NCI-H526 treated with DMSO at 0.1 percent for 48 hours (cell line): Measurements from ENCODE around the gene LRRTM4.

Source experiments
- DNase-seq: peaks from one replicate; lab custom pipeline; 2025; lab: John Stamatoyannopoulos, UW

The LRRTM4 gene

GRCh38 chr2:77470096-77470495 is 52.1 kb downstream of the LRRTM4 start:
- no peak for DNase-seq

DNA sequence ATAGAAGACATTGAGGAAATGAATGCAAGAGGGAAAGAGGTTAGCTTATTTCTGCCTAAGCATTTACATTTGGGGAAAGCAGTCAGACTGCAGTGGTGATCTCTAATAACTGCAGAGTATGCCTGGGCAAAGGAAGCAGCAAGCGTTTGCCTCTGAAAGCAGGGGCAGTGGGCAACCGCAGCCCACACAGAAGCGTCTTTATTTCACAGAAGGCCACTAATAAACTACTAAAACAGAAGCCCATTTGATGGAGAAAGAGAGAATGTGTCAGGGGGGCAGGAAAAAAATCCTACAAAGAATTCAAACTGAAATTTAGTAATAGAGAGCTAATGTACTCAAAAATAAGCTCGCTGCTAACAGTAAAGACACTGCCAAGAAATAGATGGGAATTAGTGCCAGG is 53.1 kb downstream of the LRRTM4 start:
- no peak for DNase-seq

- DNase-seq = no peak
Measured at GRCh38 chr2:77459840-77460239, 62.3 kb downstream of the LRRTM4 start.

GRCh38 chr2:77458216-77458615 is 64.0 kb downstream of the LRRTM4 start:
- no peak for DNase-seq

DNA sequence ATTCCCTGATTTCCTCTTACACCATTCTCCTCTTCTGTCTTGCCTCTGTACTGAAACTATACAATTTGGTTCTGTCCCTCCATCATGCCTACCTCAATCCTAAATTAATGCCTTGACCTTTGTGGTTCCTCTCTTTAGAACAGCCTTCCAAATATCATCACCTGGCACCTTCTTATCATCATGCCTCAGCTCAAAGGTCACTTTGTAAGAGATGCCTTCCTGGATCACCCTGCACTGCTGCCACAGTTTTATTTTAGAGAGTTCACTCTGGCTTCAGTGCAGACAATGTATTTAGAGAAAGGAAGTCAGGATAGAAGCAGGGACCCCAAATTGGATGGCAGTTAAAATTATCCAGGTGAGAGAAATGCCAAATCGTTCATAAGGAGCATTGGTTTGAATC is 64.5 kb downstream of the LRRTM4 start:
- DNase-seq = no peak

DNA sequence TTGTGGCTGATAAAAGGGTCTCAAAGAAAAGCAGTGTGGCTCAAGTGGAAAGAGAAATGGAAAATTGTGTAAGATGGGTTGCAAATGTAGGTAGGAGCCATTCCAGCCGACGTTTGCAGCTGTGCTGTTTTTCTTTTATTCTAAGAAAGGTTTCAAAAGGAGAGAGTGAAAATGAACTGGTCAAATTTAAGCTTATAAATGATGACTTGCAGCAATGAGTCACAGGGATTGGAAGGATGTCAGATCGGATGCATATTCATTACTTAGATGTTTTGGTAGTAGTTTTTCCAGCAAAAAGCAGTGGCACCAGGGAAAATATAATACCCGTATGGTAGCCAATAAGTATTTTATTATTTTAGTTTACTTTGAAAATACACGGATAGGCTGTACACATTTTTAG is 79.1 kb downstream of the LRRTM4 start:
- no peak for DNase-seq

GRCh38 chr2:77434880-77435279 is 87.3 kb downstream of the LRRTM4 start:
- no peak for DNase-seq

GRCh38 chr2:77428946-77429345 is 93.2 kb downstream of the LRRTM4 start:
- no peak for DNase-seq

- DNase-seq = no peak
Measured at GRCh38 chr2:77421971-77422370, 100.2 kb downstream of the LRRTM4 start.

GRCh38 chr2:77418537-77418936 is 103.6 kb downstream of the LRRTM4 start:
- DNase-seq = no peak

DNA sequence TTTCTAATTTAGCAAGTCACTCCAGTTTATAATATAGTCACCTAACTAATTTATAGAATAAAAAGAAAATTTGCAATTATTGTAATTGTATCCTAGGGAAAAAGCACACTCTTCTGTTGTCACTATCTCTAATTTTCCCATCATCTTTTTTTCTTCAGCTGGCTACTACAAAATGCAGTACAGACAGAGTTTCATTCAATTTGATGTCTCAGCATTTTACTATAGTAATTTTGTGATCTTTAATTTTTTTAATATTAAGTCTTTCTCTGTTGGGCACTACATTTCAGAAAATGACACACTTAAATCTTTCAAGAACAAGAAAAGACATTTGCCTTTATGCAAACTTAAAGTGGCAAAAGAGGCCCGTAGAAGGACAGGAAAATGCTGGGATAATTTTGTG is 118.0 kb downstream of the LRRTM4 start:
- DNase-seq = no peak

DNA sequence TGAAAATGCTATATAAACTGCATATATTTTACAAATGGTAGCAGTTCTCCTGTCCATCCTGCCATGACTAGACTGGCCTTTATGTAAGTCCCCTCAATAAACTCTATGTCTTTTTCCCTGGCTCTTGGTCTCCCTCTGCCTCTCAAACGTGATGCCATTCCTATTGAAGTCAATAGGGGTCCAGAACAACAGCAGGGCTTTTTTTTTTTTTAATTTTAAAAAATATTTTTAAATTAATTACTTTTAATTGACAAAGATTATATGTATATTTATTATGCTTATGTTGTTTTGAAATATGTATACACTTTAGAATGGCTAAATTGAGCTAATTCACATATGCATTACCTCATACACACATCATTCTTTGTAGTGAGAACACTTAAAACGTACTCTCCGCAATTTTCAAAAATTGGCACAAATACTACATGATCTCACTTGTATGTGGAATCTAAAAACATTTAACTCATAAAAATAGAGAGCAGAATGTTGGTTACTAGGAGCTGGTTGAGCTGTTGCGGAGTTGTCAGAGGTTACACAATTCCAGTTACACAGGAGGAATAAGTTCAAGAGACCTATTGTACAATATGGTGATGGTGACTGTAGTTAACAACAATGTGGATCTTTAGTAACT is 123.1 kb downstream of the LRRTM4 start:
- DNase-seq = no peak

DNA sequence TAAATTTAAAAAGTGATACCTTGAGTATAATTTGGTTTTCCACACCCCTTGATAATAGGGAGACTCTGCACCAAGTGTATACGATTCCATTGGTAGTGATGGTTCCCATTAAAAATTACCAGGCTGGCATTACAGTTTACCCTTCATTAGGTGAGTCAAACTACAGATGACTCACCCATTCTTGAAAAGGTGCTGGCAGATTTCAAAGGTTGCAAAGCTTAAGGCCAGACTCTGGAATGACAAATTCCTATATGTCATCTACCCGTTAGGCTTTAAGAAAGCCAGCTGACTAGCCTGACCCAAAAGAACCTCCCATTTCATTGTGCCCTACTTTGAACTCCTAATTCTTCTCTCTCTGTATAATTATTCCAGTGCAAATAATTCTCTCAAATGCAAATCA is 124.4 kb downstream of the LRRTM4 start:
- DNase-seq = no peak

DNA sequence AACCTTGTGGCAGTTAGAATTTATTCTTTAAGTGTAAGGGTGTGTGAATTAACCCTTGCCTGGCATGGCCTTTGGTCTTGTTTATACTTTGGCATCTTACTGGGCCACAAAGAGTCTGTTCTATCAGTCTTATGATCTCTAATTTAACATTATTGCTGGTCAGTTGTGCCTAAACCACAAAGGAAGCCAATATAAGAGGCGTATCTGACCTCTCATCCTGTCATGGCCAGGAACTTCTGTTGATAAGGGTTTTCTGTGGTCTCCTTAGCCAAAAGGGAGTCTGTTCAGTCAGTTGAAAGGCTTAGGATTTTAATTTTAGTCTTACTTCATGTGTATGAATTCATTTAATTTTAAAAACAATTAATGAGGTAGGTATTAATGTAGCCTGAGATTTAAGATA is 127.2 kb downstream of the LRRTM4 start:
- DNase-seq = no peak

GRCh38 chr2:77391119-77391518 is 131.1 kb downstream of the LRRTM4 start:
- DNase-seq = peak; percentile 16

DNA sequence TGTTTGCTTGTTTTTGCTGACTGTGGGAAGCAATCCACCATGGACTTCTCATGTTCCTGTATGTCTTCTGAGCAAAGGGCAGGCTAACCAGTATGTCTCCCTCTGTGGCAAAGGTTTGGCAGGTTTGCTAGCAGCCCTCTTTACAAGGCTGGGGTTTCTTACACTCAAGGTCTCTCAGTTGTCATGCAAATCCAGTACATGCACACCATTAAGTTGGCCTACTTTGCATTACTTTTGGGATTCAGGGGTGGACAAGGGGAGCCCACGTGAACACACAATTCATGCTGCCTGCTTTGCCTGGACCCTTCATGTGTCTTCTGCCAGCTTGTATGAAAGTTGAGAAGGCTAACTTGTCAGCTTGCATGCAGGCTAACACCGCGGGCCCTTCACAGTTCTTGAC is 134.9 kb downstream of the LRRTM4 start:
- no peak for DNase-seq

DNA sequence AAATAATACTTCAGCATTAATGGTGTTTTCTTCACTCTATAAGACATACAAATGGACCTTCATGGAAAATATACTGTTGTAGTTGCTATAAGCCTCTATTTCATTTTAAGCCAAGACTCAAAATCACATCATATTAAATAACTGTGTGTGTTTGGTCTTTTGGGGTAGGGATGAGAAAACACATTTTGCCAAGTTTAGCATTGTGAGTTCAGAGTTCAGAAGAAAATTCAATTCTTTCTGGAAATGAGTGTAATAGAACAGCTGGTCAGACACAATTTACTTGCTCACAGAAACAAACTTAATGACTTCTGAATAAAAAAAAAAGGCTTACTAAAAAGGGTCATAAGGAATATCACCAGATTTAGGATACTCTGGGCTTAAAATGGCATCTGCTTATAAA is 149.5 kb downstream of the LRRTM4 start:
- no peak for DNase-seq

- DNase-seq = no peak
Measured at GRCh38 chr2:77370511-77370910, 151.7 kb downstream of the LRRTM4 start.

DNA sequence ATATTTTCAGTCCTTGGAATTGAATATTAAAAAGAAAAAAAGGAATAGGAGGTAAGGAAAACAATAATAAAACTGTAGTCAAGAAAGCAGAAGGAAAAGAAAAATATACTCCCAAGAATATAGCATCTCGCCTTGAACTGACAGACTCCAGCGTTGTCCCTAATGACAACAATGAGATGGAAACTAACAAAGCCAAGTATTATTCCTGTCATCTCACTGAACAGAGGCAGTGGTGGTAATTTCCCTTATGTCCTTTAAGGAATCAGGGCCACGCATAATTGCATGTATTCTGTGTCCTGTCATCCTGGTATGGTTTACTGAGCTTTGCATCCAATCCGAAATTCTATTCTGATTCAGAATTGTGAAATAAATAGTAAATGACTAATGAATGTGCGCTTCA is 158.9 kb downstream of the LRRTM4 start:
- DNase-seq = no peak

GRCh38 chr2:77348821-77349220 is 173.4 kb downstream of the LRRTM4 start:
- DNase-seq = no peak

GRCh38 chr2:77336013-77336412 is 186.2 kb downstream of the LRRTM4 start:
- DNase-seq = no peak

- no peak for DNase-seq
Measured at GRCh38 chr2:77328134-77328931, 193.8 kb downstream of the LRRTM4 start.

GRCh38 chr2:77325395-77325794 is 196.8 kb downstream of the LRRTM4 start:
- no peak for DNase-seq

GRCh38 chr2:77322431-77322830 is 199.7 kb downstream of the LRRTM4 start:
- DNase-seq = no peak
